Measurements from ENCODE around the gene NATD1.

GRCh38 chr17:21191698-21192097 lies 61.5 kb downstream of the NATD1 start:
- TF ChIP-seq CTCF (IDR thresholded peaks at IDR 0.05) (no peak), POLR2A (IDR thresholded peaks at IDR 0.05) (no peak)
